Measurements from ENCODE around the gene PIGN. TPM values are rescaled to one million over a fixed set of nuclear protein-coding genes. Genes with fewer than 3 reads are reported as not detected.

PIGN gene
- total and polyA plus RNA-seq, 2 of the 8 experiments (the other 6 are each of a cell fraction or from before 2014, with no cell fraction given), result 20.9 to 26.3 TPM

GRCh38 chr18:62054929-62055498, 131.8 kb downstream of the PIGN start:
- CTCF ChIA-PET (ENCODE audit: partially characterized antibody), result no interaction called here
- Histone ChIP-seq H4K8ac (ENCODE audit: extremely low read depth, insufficient read depth, low read length) (no peak overlapping the region), H3K23ac (ENCODE audit: insufficient read length) (no peak overlapping the region), H2BK15ac (ENCODE audit: low read length) (no peak overlapping the region), H3K79me1 (ENCODE audit: low read depth, low read length) (no peaks in the 10 kb centered on the region), H3K4me1 (replicated peaks in 1 of 4; ENCODE audit: control insufficient read depth in 3 of 4, insufficient read depth in 4 of 4, low read length in 3 of 4) (no peaks in the 10 kb centered on the region), H3K56ac (replicated peaks; ENCODE audit: insufficient read length, low read depth, low read length) (no peak overlapping the region), H2BK20ac (ENCODE audit: low read length) (no peak overlapping the region), H3K18ac (ENCODE audit: extremely low read depth, low read length) (no peak overlapping the region), H2BK5ac (ENCODE audit: low read depth, low read length) (no peak overlapping the region), H3K9ac (replicated peaks in 1 of 4; ENCODE audit: extremely low read depth in 1 of 4, low read depth in 3 of 4, low read length in 3 of 4) (no peak overlapping the region), H3K4me2 (ENCODE audit: insufficient read depth in 1 of 2, low read depth in 2 of 2, low read length in 2 of 2) (no peak overlapping the region), H3K9me3 (ENCODE audit: insufficient read depth in 2 of 2, low read depth in 1 of 2, low read length in 1 of 2) (no peaks in the 10 kb centered on the region), H3K79me2 (ENCODE audit: control insufficient read depth in 1 of 2, insufficient read depth in 2 of 2, low read length in 2 of 2) (no peaks in the 10 kb centered on the region), H3K27ac (ENCODE audit: low read depth, low read length) (no peak overlapping the region), H3K23me2 (ENCODE audit: low read depth, low read length) (no peaks in the 10 kb centered on the region), H3K14ac (ENCODE audit: insufficient read length) (no peak overlapping the region), H2BK12ac (ENCODE audit: low read depth, low read length) (no peak overlapping the region), H3K4ac (replicated peaks; ENCODE audit: insufficient read length, low read depth, low read length) (no peak overlapping the region), H4K91ac (replicated peaks; ENCODE audit: insufficient read length, low read length) (no peak overlapping the region), H3K36me3 (ENCODE audit: control insufficient read depth in 2 of 4, insufficient read depth in 4 of 4, low read length in 3 of 4) (peaks cover 0 to 2% (median 0%) of the 10 kb centered on the region in 4 experiments; a peak in 1 of 8 replicates), H2AFZ (ENCODE audit: low read length) (no peak overlapping the region), H4K20me1 (replicated peaks in 1 of 2; ENCODE audit: control insufficient read depth in 1 of 2, insufficient read depth in 2 of 2, low read length in 2 of 2) (no peaks in the 10 kb centered on the region), H4K5ac (ENCODE audit: insufficient read length, low read depth, low read length) (no peak overlapping the region), H3K27me3 (replicated peaks in 1 of 4; ENCODE audit: control insufficient read depth in 3 of 4, extremely low read depth in 1 of 4, insufficient read depth in 3 of 4, low read length in 3 of 4) (no peaks in the 10 kb centered on the region), H2AK5ac (ENCODE audit: low read depth, low read length) (no peak overlapping the region), H2BK120ac (replicated peaks; ENCODE audit: low read depth, low read length) (no peak overlapping the region), H3K4me3 (ENCODE audit: extremely low read depth in 1 of 4, insufficient read depth in 2 of 4, low read depth in 3 of 4, low read length in 4 of 4) (no peak overlapping the region)
- FAIRE-seq (no peak), DNase-seq (ENCODE audit: low read depth in 1 of 2, low spot score in 2 of 2) (no peak)
- POLR2A ChIA-PET (ENCODE audit: partially characterized antibody), result no interaction called here
- WGBS, 2 experiments (ENCODE audit: extremely low coverage in 1 of 2, insufficient coverage in 1 of 2, insufficient read length in 1 of 2, insufficient replicate concordance in 2 of 2, low coverage in 1 of 2, low lambda C conversion rate in 2 of 2, missing lambda C conversion rate in 1 of 2), result 90% methylated on average over 2 of the region's 2 CpGs; no CpG with 5 or more reads in 1 of the 2 experiments
- TF ChIP-seq CBX5 (IDR thresholded peaks at IDR 0.05; ENCODE audit: low read depth, low read length), result no peak
- no peak for TF ChIP-seq POLR2A (IDR thresholded peaks at IDR 0.05; ENCODE audit: control extremely low read depth in 1 of 2, low read depth in 2 of 2, low read length in 2 of 2)
- TF ChIP-seq NANOG (IDR thresholded peaks at IDR 0.05; ENCODE audit: insufficient read depth, low read depth, low read length, poor library complexity, severe bottlenecking), result no peak
- no peak for TF ChIP-seq GABPA (IDR thresholded peaks at IDR 0.05; ENCODE audit: borderline replicate concordance, insufficient read depth, low read length)

All from H1 (cell line).